ENCODE results near the gene GLRX.

DNA sequence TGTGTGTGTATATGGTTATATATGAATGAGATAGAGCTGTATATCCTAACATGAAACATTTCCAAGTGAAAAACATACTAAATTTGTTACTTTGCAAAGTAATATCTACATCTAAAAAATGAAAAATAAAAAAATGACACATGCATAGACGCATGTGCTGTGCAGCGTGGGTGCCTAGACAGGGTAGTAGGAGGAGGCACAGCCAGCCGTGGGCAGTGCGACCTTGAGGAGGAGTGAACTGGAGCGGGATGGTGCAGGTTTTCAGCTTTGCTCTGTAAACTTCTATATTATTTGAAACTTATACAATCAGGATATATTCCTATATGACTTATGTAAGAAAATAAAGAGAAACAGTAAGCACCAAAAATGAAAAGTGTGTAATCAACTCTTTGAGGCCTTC lies 15.0 kb upstream of the GLRX start:
- TF ChIP-seq, protein P1, sequence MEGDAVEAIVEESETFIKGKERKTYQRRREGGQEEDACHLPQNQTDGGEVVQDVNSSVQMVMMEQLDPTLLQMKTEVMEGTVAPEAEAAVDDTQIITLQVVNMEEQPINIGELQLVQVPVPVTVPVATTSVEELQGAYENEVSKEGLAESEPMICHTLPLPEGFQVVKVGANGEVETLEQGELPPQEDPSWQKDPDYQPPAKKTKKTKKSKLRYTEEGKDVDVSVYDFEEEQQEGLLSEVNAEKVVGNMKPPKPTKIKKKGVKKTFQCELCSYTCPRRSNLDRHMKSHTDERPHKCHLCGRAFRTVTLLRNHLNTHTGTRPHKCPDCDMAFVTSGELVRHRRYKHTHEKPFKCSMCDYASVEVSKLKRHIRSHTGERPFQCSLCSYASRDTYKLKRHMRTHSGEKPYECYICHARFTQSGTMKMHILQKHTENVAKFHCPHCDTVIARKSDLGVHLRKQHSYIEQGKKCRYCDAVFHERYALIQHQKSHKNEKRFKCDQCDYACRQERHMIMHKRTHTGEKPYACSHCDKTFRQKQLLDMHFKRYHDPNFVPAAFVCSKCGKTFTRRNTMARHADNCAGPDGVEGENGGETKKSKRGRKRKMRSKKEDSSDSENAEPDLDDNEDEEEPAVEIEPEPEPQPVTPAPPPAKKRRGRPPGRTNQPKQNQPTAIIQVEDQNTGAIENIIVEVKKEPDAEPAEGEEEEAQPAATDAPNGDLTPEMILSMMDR (conservative IDR thresholded peaks at IDR 0.05 in 1 of 2, IDR thresholded peaks at IDR 0.05 in 1 of 2; ENCODE audit: low read depth in 1 of 2, low read length in 2 of 2), result no peak
- no peak for TF ChIP-seq EZH2 (IDR thresholded peaks at IDR 0.05; ENCODE audit: low read length, missing control alignments)
